ENCODE measurements around the gene NECTIN1. TPM values are rescaled to one million over a fixed set of nuclear protein-coding genes. Genes with fewer than 3 reads are reported as not detected.

Gene NECTIN1
- total and polyA plus RNA-seq, 2 donors (not counting 3 experiments of a cell fraction or from before 2014, with no cell fraction given) = 10.8 to 23.6 TPM

- H3K4me3 ChIP-seq (replicated peaks in 1 of 3; ENCODE audit: insufficient read depth in 1 of 3, low read depth in 1 of 3, low read length in 3 of 3) = no peak overlapping the region
- no peaks in the 10 kb centered on the region for H3K4me1 ChIP-seq (ENCODE audit: control insufficient read depth, extremely low read depth, insufficient read depth, low read length)
- DNase-seq (ENCODE audit: low read depth, low spot score) = no peak
- intact Hi-C loops (cut with micrococcal nuclease) (no loop called here), dilution Hi-C loops (cut with MboI; ENCODE audit: extremely low pct_ligation_motif_present, low sequenced_read_pairs) (no loop called here)
- no peak overlapping the region for H2AFZ ChIP-seq (ENCODE audit: low read depth, low read length)
- H3K4me2 ChIP-seq (ENCODE audit: insufficient read depth, low read length) = no peak overlapping the region
- H3K27me3 ChIP-seq (ENCODE audit: control insufficient read depth in 2 of 2, insufficient read depth in 2 of 2, low read length in 2 of 2) = no peaks in the 10 kb centered on the region
- no peaks in the 10 kb centered on the region for H3K9me1 ChIP-seq (replicated peaks; ENCODE audit: control insufficient read depth, extremely low read depth, insufficient read depth, low read length)
- POLR2A ChIA-PET = no interaction called here
- no peak overlapping the region for H3K27ac ChIP-seq (ENCODE audit: insufficient read depth, low read depth, low read length)
- no peaks in the 10 kb centered on the region for H3K36me3 ChIP-seq (ENCODE audit: control insufficient read depth in 2 of 2, extremely low read depth in 1 of 2, insufficient read depth in 2 of 2, low read length in 2 of 2)
- CTCF ChIA-PET = interaction anchor here (0.9 kb wide), 1 partner anchor 16 kb away, joined by 6 read pairs; the partner anchor contains the start of gene NECTIN1
- no peak for TF ChIP-seq EZH2 (IDR thresholded peaks at IDR 0.05; ENCODE audit: borderline replicate concordance, low read depth, low read length, severe bottlenecking)
- TF ChIP-seq JUN (IDR thresholded peaks at IDR 0.05; ENCODE audit: borderline replicate concordance, insufficient read depth, insufficient read length, low read depth) = no peak
- TF ChIP-seq MAX (IDR thresholded peaks at IDR 0.05; ENCODE audit: insufficient read depth, insufficient read length) = no peak
- TF ChIP-seq GATA2 (IDR thresholded peaks at IDR 0.05; ENCODE audit: insufficient read depth, insufficient read length, low read depth, low read length) = no peak
- no peak for TF ChIP-seq CTCF (IDR thresholded peaks at IDR 0.05; ENCODE audit: extremely low read depth in 1 of 2, insufficient read depth in 1 of 2, low read depth in 1 of 2, low read length in 2 of 2)
- TF ChIP-seq MYC (IDR thresholded peaks at IDR 0.05; ENCODE audit: low read depth, low read length) = no peak
- TF ChIP-seq FOS (IDR thresholded peaks at IDR 0.05; ENCODE audit: borderline replicate concordance, insufficient read depth, low read length) = no peak
- no peak for TF ChIP-seq POLR2AphosphoS5 (IDR thresholded peaks at IDR 0.05; ENCODE audit: insufficient read depth, low read depth, low read length)
- TF ChIP-seq POLR2A (IDR thresholded peaks at IDR 0.05; ENCODE audit: low read depth, low read length) = no peak
- no peaks in the 10 kb centered on the region for H4K20me1 ChIP-seq (replicated peaks; ENCODE audit: control insufficient read depth, extremely low read depth, insufficient read depth, low read length)
- no peak for FAIRE-seq
- no peak overlapping the region for H3K9ac ChIP-seq (replicated peaks; ENCODE audit: extremely low read depth, insufficient read depth, low read length)
- no peaks in the 10 kb centered on the region for H3K9me3 ChIP-seq (replicated peaks; ENCODE audit: control insufficient read depth, insufficient read depth, low read length)
- no peaks in the 10 kb centered on the region for H3K79me2 ChIP-seq (ENCODE audit: control insufficient read depth, insufficient read depth, low read length)
- BruUV-seq (replicated peaks) = no TSS peak
These were observed 15.5 kb downstream of the NECTIN1 start for GRCh38 chr11:119713359-119714040.

Measured in endothelial cell of umbilical vein (primary cell).